Endothelial cell of umbilical vein (primary cell): ENCODE measurements around the gene OLA1. TPM values are rescaled to one million over a fixed set of nuclear protein-coding genes. Genes with fewer than 3 reads are reported as not detected.

ENCODE experiments used
- BruUV-seq: library from RNA; stranded (reverse); fragments of 400-500 nt; replicated peaks from 2 replicates; lab custom pipeline; 2021; lab: Mats Ljungman, UMichigan
- CTCF ChIA-PET: fragments of 300-600, 350-600 bp; sonication (Branson Sonifier 250); formaldehyde crosslinking; loops from one replicate; lab custom pipeline; 2021; ENCODE audit warnings: antibody characterized with exemption, inconsistent platforms; lab: Charles Lee
- POLR2A ChIA-PET: fragments of 300-600, 350-600 bp; sonication (Branson Sonifier 250); formaldehyde crosslinking; loops from one replicate; lab custom pipeline; 2021; ENCODE audit warnings: antibody characterized with exemption, inconsistent platforms; lab: Charles Lee
- DNase-seq: peaks from one replicate; pipeline ENCODE4 v3.0.0-alpha.2; 2011; ENCODE audit warnings: low read depth, low spot score
- FAIRE-seq: peaks from 2 replicates; lab custom pipeline; 2011; peaks lifted over from hg19 to GRCh38; lab: Jason Lieb, UNC
- H2AFZ ChIP-seq: 2 replicates; pipeline ENCODE4 v1.6.0; 2012; ENCODE audit warnings: low read depth, low read length, control low read depth, inconsistent platforms
- H3K27ac ChIP-seq: 2 replicates; pipeline ENCODE4 v1.5.1; 2011; ENCODE audit warnings: low read depth, mild to moderate bottlenecking, control low read depth, low read length, moderate library complexity; ENCODE audit not compliant: insufficient read depth
- H3K27me3 ChIP-seq, 2 experiments: 2 replicates each; pipeline versions ENCODE4 v1.6.0 to v1.6.1; 2011; ENCODE audit warnings: low read length in 2 of 2, mixed read lengths in 1 of 2; ENCODE audit not compliant: control insufficient read depth in 2 of 2, insufficient read depth in 2 of 2
- H3K36me3 ChIP-seq, 2 experiments: 2 replicates in 1 of 2; 3 replicates in 1 of 2; pipeline ENCODE4 v1.5.1; 2011; ENCODE audit warnings: low read length in 2 of 2, mild to moderate bottlenecking in 1 of 2, moderate library complexity in 1 of 2; ENCODE audit not compliant: control insufficient read depth in 2 of 2, insufficient read depth in 2 of 2; ENCODE audit errors: extremely low read depth in 1 of 2
- H3K4me1 ChIP-seq: 3 replicates; pipeline ENCODE4 v1.5.1; 2011; ENCODE audit warnings: mild to moderate bottlenecking, low read length; ENCODE audit not compliant: control insufficient read depth, insufficient read depth; ENCODE audit errors: extremely low read depth
- H3K4me2 ChIP-seq: 2 replicates; pipeline ENCODE4 v1.6.1; 2011; ENCODE audit warnings: low read length, control low read depth, mixed read lengths; ENCODE audit not compliant: insufficient read depth
- H3K4me3 ChIP-seq, 3 experiments: fragments of 200-600 bp in 1 of 3; sonication (generic), shearing (Covaris generic) in 1 of 3; replicated peaks in 1 of 3; 2 replicates each; pipeline ENCODE4 v1.5.1; 2011 to 2016; ENCODE audit warnings: control low read depth in 3 of 3, low read length in 3 of 3, mild to moderate bottlenecking in 2 of 3, inconsistent platforms in 1 of 3, low read depth in 1 of 3, moderate library complexity in 1 of 3; ENCODE audit not compliant: insufficient read depth in 1 of 3
- H3K79me2 ChIP-seq: 2 replicates; pipeline ENCODE4 v1.6.0; 2012; ENCODE audit warnings: low read length, inconsistent platforms; ENCODE audit not compliant: control insufficient read depth, insufficient read depth
- H3K9ac ChIP-seq: replicated peaks from 2 replicates; pipeline ENCODE3; 2011; ENCODE audit warnings: low read length, control low read depth; ENCODE audit not compliant: insufficient read depth; ENCODE audit errors: extremely low read depth
- H3K9me1 ChIP-seq: replicated peaks from 3 replicates; pipeline ENCODE4 v1.6.0; 2011; ENCODE audit warnings: mild to moderate bottlenecking, low read length; ENCODE audit not compliant: control insufficient read depth, insufficient read depth; ENCODE audit errors: extremely low read depth
- H3K9me3 ChIP-seq: replicated peaks from 2 replicates; pipeline ENCODE4 v1.5.1; 2012; ENCODE audit warnings: low read length, inconsistent platforms; ENCODE audit not compliant: control insufficient read depth, insufficient read depth
- H4K20me1 ChIP-seq: replicated peaks from 2 replicates; pipeline ENCODE3; 2011; ENCODE audit warnings: mild to moderate bottlenecking, low read length; ENCODE audit not compliant: control insufficient read depth, insufficient read depth; ENCODE audit errors: extremely low read depth
- EZH2 ChIP-seq: IDR thresholded peaks from 2 replicates; pipeline ENCODE4 v1.6.1; 2012; ENCODE audit warnings: borderline replicate concordance, low read depth, mild to moderate bottlenecking, moderate library complexity, low read length, inconsistent platforms; ENCODE audit not compliant: severe bottlenecking
- FOS ChIP-seq: IDR thresholded peaks from 2 replicates; pipeline ENCODE4 v1.6.1; 2011; ENCODE audit warnings: mild to moderate bottlenecking, low read length, moderate library complexity, borderline replicate concordance; ENCODE audit not compliant: insufficient read depth
- GATA2 ChIP-seq: IDR thresholded peaks from 2 replicates; pipeline ENCODE4 v1.7.0; 2011; ENCODE audit warnings: low read depth, mild to moderate bottlenecking, moderate library complexity, mixed read lengths, low read length; ENCODE audit not compliant: insufficient read length, insufficient read depth
- JUN ChIP-seq: IDR thresholded peaks from 2 replicates; pipeline ENCODE4 v1.6.1; 2011; ENCODE audit warnings: borderline replicate concordance, low read depth; ENCODE audit not compliant: insufficient read length, insufficient read depth
- MYC ChIP-seq: IDR thresholded peaks from one replicate; pipeline ENCODE4 v1.6.1; 2011; ENCODE audit warnings: mild to moderate bottlenecking, low read depth, low read length
- POLR2A ChIP-seq: IDR thresholded peaks from 2 replicates; pipeline ENCODE4 v1.6.1; 2012; ENCODE audit warnings: low read depth, mild to moderate bottlenecking, control low read depth, low read length
- POLR2AphosphoS5 ChIP-seq: IDR thresholded peaks from 2 replicates; pipeline ENCODE4 v1.6.1; 2012; ENCODE audit warnings: low read depth, mild to moderate bottlenecking, control low read depth, low read length, moderate library complexity; ENCODE audit not compliant: insufficient read depth
- dilution Hi-C: fragments of 300-500 bp; cut with MboI; formaldehyde crosslinking; loops from one replicate; pipeline ENCODE4 v1.15.0; 2019; ENCODE audit warnings: low sequenced_read_pairs; ENCODE audit not compliant: extremely low pct_ligation_motif_present
- intact Hi-C: fragments of 100-400 bp; cut with micrococcal nuclease; formaldehyde crosslinking; loops from one replicate; pipeline ENCODE4 v1.10.0; 2022
- polyA plus RNA-seq, 4 experiments: library from polyadenylated mRNA; depleted of rRNA in 3 of 4; stranded (reverse) in 3 of 4; unstranded in 1 of 4; fragments of >200 nt; gene quantifications; 2 replicates each; pipeline versions ENCODE4 v1.2.1 to v1.2.3, GENCODE V29; 2011 to 2012; ENCODE audit warnings: missing spikeins in 1 of 4
- total RNA-seq: library from RNA; stranded (reverse); gene quantifications from 2 replicates; pipeline ENCODE4 v1.2.3, GENCODE V29; 2021
- TF ChIP-seq, protein P1 (sequence below): IDR thresholded peaks from 2 replicates; pipeline ENCODE4 v1.6.1; 2011; ENCODE audit not compliant: insufficient read depth, insufficient read length
- TF ChIP-seq, protein P2 (sequence below), 2 donors: IDR thresholded peaks; 1 replicate in 1 of 2; 2 replicates in 1 of 2; pipeline ENCODE4 v1.5.1; 2011; ENCODE audit warnings: low read length in 2 of 2, mild to moderate bottlenecking in 2 of 2, moderate library complexity in 2 of 2, control low read depth in 1 of 2, inconsistent platforms in 1 of 2, low read depth in 1 of 2; ENCODE audit not compliant: insufficient read depth in 1 of 2; ENCODE audit errors: extremely low read depth in 1 of 2

Gene OLA1
- total and polyA plus RNA-seq, 2 donors (not counting 3 experiments of a cell fraction or from before 2014, with no cell fraction given), result 30.6 to 93.9 TPM

DNA sequence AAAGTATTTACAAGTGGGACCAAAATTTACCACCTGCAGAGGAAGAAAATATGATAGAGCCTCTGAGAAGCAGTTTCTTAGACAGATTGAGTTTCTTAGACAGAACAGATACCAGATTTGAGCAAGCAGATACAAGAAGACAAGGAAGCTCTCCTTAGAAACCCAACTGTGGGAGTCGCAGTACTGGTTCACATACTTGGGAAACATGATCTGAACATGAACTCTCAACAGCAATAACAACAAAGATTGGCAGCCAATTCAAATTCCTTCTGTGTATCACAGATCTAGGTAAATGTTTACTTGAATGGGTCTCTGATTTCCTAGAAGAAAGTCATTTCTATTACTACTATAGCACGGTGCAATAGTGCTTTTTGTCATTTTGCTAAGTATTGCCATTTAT, 82.1 kb downstream of the OLA1 start:
- BruUV-seq, result no TSS peak
- Histone ChIP-seq H4K20me1 (peaks cover 4% of the 10 kb centered on the region), H3K9me3 (no peaks in the 10 kb centered on the region), H3K4me2 (no peak overlapping the region), H3K36me3 (no peaks in the 10 kb centered on the region), H3K4me3 (no peak overlapping the region), H3K9me1 (no peaks in the 10 kb centered on the region), H3K4me1 (no peaks in the 10 kb centered on the region), H2AFZ (no peak overlapping the region), H3K79me2 (peaks cover 40% of the 10 kb centered on the region), H3K27ac (no peak overlapping the region), H3K27me3 (no peaks in the 10 kb centered on the region), H3K9ac (no peak overlapping the region)
- CTCF ChIA-PET, result no interaction called here
- intact Hi-C loops (no loop called here), dilution Hi-C loops (no loop called here)
- no peak for DNase-seq
- POLR2A ChIA-PET, result no interaction called here
- FAIRE-seq, result no peak
- TF ChIP-seq EZH2, result no peak
- TF ChIP-seq, protein P1, sequence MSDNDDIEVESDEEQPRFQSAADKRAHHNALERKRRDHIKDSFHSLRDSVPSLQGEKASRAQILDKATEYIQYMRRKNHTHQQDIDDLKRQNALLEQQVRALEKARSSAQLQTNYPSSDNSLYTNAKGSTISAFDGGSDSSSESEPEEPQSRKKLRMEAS, result no peak
- TF ChIP-seq JUN, result no peak
- no peak for TF ChIP-seq POLR2AphosphoS5
- no peak for TF ChIP-seq FOS
- TF ChIP-seq, protein P2, sequence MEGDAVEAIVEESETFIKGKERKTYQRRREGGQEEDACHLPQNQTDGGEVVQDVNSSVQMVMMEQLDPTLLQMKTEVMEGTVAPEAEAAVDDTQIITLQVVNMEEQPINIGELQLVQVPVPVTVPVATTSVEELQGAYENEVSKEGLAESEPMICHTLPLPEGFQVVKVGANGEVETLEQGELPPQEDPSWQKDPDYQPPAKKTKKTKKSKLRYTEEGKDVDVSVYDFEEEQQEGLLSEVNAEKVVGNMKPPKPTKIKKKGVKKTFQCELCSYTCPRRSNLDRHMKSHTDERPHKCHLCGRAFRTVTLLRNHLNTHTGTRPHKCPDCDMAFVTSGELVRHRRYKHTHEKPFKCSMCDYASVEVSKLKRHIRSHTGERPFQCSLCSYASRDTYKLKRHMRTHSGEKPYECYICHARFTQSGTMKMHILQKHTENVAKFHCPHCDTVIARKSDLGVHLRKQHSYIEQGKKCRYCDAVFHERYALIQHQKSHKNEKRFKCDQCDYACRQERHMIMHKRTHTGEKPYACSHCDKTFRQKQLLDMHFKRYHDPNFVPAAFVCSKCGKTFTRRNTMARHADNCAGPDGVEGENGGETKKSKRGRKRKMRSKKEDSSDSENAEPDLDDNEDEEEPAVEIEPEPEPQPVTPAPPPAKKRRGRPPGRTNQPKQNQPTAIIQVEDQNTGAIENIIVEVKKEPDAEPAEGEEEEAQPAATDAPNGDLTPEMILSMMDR (IDR thresholded peaks at IDR 0.05; ENCODE audit: extremely low read depth in 1 of 2, insufficient read depth in 1 of 2, low read depth in 1 of 2, low read length in 2 of 2), result no peak
- no peak for TF ChIP-seq POLR2A
- no peak for TF ChIP-seq MYC
- no peak for TF ChIP-seq GATA2
